ENCODE results near the gene TLCD1.

TLCD1 gene

DNA sequence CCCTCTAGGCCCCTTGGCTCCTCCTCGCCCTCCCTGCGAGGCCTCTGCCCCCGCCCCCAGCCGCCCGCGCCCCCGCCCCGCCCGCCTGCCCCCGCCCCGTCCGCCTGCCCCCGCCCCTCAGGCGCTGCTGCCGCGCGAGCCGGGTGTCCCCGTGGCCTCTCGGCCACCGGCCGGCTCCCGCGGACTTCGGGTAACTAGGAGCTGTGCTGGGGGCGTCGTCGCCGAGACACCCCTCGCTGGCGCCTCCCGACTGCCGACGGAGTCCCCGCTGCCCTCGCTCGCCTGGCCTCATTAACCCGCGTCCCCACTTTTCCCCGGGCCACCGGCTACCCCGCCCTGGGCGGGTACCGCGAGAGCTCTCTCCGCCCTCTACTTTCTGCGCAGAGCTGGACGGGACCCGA is at the start of gene TLCD1:
TLCD1 (minus strand) TSS at position 8 of the 401 bp plus-strand sequence. CDS start 136 bp downstream, outside the sequence.
- DNase-seq: peak; percentile 54

GRCh38 chr17:28774206-28774605 is 48.2 kb upstream of the TLCD1 start:
- no peak for DNase-seq

GRCh38 chr17:28773736-28774135 is 47.7 kb upstream of the TLCD1 start:
- DNase-seq: no peak

GRCh38 chr17:28765038-28765437 is 39.0 kb upstream of the TLCD1 start:
- DNase-seq: no peak

- DNase-seq: peak; percentile 94
Observed at GRCh38 chr17:28763804-28764266, 37.8 kb upstream of the TLCD1 start.

GRCh38 chr17:28763137-28763799 is 37.2 kb upstream of the TLCD1 start:
- no peak for DNase-seq

GRCh38 chr17:28760601-28761562 is 34.8 kb upstream of the TLCD1 start:
- no peak for DNase-seq

- no peak for DNase-seq
Observed at GRCh38 chr17:28759256-28759865, 33.3 kb upstream of the TLCD1 start.

- DNase-seq: no peak
Observed at GRCh38 chr17:28758411-28759121, 32.5 kb upstream of the TLCD1 start.

- DNase-seq: no peak
Observed at GRCh38 chr17:28756049-28756804, 30.2 kb upstream of the TLCD1 start.

GRCh38 chr17:28755486-28755885 is 29.5 kb upstream of the TLCD1 start:
- DNase-seq: no peak

- no peak for DNase-seq
Observed at GRCh38 chr17:28751600-28752366, 25.8 kb upstream of the TLCD1 start.

DNA sequence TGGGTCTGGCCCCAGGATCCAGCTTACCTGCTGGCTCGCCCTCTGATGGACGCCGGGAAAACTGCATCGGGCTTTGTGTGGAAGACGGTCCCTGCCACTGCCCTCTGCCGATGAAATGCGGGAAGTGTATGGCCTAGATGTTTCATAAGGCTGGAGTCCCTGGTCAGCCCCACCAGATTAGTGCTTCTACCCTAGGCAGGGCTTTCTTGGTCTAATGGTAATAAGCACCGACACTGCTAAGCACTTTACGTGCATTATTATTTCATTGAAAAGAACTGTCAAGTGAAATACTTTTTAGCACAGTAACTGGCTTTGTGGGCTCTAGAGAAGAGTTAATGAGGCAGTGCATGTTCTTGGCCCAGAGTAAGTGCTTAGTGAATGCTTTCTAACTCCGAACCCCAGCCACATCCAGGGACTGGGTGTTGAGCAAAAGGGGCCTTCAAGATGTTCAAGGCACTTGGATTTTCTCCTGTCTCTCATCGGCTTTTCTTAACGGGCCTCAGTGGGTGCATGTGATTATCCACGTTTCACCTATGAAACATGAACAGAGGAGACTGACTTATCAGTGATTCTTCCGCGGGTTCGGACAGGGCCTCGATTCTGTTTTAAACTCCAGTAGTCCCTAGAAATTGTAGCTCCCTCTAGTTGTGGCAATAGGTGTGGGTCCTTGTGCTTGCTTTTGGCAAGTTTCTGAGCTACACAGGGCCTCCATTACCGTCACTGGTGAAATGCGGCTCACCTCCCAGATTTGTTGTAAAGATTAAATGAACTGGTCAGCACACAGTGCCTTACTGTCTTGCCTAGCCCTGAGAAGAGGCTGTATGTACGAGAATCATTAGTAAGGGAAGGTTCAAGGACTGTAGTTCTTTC is 24.4 kb upstream of the TLCD1 start:
- DNase-seq: peak; percentile 93

DNA sequence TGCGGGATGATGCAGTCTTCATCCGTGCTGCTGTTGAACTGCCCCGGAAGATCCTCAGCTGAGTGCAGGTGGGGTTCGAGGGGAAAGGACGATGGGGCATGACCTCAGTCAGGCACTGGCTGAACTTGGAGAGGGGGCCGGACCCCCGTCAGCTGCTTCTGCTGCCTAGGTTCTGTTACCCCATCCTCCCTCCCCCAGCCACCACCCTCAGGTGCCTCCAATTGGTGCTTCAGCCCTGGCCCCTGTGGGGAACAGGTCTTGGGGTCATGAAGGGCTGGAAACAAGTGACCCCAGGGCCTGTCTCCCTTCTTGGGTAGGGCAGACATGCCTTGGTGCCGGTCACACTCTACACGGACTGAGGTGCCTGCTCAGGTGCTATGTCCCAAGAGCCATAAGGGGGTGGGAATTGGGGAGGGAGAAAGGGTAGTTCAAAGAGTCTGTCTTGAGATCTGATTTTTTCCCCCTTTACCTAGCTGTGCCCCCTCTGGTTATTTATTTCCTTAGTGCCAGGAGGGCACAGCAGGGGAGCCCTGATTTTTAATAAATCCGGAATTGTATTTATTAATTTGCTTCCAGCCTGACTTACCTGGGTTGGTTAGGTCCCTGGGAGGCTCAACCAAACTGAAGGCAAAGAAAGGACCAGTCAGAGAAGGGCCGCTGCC is 23.6 kb upstream of the TLCD1 start:
- no peak for DNase-seq

DNA sequence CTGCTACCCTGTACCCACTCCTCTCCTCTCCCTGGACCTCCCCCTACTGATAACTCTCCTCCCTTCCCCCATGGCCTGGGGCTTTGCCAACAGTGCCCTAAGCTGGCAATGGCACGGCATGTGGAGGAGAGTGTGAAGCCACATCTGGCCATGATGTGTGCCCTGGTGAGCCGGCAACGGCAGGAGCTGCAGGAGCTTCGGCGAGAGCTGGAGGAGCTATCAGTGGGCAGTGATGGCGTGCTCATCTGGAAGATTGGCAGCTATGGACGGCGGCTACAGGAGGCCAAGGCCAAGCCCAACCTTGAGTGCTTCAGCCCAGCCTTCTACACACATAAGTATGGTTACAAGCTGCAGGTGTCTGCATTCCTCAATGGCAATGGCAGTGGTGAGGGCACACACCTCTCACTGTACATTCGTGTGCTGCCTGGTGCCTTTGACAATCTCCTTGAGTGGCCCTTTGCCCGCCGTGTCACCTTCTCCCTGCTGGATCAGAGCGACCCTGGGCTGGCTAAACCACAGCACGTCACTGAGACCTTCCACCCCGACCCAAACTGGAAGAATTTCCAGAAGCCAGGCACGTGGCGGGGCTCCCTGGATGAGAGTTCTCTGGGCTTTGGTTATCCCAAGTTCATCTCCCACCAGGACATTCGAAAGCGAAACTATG is 23.0 kb upstream of the TLCD1 start:
- no peak for DNase-seq

DNA sequence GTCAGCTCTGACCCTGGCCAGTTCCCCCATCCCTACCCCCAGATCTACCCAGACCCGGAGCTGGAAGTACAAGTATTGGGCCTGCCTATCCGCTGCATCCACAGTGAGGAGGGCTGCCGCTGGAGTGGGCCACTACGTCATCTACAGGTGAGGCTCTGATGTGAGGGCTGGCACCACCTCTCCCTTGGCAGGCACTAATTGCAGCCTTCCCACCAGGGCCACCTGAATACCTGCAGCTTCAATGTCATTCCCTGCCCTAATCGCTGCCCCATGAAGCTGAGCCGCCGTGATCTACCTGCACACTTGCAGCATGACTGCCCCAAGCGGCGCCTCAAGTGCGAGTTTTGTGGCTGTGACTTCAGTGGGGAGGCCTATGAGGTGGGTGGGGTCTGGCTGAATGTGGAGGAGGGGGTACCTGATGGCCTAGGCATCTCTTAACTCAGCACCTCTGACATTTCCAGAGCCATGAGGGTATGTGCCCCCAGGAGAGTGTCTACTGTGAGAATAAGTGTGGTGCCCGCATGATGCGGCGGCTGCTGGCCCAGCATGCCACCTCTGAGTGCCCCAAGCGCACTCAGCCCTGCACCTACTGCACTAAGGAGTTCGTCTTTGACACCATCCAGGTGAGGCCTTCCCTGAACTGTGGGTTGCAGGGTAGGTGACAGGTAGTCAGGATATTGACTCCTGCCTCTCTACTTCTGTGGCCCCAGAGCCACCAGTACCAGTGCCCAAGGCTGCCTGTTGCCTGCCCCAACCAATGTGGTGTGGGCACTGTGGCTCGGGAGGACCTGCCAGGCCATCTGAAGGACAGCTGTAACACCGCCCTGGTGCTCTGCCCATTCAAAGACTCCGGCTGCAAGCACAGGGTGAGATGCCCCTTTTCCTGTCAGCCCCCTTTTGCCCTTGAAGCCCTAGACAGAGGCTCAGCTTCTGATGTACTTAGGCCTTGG is 22.0 kb upstream of the TLCD1 start:
- DNase-seq: no peak

GRCh38 chr17:28747051-28747691 is 21.1 kb upstream of the TLCD1 start:
- DNase-seq: peak; percentile 66

Data from NCI-H1694 (cell line).